Measurements from ENCODE around the gene ATF3.

ATF3 gene

DNA sequence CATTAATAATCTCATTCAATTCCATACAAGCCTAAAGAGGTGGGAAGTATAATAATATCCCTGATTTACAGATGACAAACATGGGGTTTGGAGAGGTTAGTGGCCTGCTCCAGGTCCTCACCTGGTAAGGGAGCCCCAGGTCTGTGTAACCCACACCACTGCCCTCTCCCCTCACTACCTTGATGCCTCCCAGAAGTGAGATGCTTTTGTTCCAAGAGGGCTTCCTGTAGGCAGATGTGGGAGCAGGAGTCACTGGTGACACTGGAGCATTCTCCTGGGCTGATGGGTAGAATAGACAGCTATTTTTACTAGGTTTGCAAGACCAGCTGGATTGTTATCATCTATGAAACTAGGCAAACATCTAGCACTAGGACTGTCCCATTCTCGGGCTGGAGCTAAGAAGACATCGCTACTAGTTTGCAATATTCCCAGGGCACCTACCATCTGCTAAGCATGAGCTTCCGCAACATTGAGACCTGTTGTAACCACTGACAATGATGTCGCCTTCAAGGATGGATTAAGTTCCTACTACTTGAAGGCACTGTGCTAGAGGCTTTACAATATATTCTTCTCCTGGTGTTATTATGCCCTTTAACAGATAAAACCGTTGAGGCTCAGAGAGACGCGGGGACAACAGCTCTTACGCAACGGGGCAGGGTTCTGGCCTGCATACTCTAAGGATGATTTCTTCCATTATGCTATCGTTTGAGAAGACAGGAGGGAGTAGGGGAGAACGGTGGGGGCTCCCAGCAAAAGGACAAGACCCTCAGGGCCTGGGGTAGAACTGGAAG is 56.0 kb downstream of the ATF3 start:
- no peaks in the 10 kb centered on the region for H3K79me2 ChIP-seq (ENCODE audit: insufficient read depth, low read length)
- H3K27me3 ChIP-seq (ENCODE audit: insufficient read depth, low read length, poor library complexity, severe bottlenecking): no peaks in the 10 kb centered on the region
- H4K20me1 ChIP-seq (ENCODE audit: insufficient read depth, low read length, poor library complexity, severe bottlenecking): no peaks in the 10 kb centered on the region
- no peaks in the 10 kb centered on the region for H3K9me2 ChIP-seq (replicated peaks; ENCODE audit: low read depth, low read length)
- H3K9me3 ChIP-seq (ENCODE audit: insufficient read depth, low read depth, low read length): no peaks in the 10 kb centered on the region
- peak overlapping the region; percentile 63 for H3K9ac ChIP-seq (ENCODE audit: low read depth, low read length, poor library complexity, severe bottlenecking)
- H3K36me3 ChIP-seq (ENCODE audit: insufficient read depth, low read length): no peaks in the 10 kb centered on the region
- no peak for TF ChIP-seq EZH2phosphoT487 (IDR thresholded peaks at IDR 0.05; ENCODE audit: borderline replicate concordance)
- TF ChIP-seq, protein P1, sequence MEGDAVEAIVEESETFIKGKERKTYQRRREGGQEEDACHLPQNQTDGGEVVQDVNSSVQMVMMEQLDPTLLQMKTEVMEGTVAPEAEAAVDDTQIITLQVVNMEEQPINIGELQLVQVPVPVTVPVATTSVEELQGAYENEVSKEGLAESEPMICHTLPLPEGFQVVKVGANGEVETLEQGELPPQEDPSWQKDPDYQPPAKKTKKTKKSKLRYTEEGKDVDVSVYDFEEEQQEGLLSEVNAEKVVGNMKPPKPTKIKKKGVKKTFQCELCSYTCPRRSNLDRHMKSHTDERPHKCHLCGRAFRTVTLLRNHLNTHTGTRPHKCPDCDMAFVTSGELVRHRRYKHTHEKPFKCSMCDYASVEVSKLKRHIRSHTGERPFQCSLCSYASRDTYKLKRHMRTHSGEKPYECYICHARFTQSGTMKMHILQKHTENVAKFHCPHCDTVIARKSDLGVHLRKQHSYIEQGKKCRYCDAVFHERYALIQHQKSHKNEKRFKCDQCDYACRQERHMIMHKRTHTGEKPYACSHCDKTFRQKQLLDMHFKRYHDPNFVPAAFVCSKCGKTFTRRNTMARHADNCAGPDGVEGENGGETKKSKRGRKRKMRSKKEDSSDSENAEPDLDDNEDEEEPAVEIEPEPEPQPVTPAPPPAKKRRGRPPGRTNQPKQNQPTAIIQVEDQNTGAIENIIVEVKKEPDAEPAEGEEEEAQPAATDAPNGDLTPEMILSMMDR (conservative IDR thresholded peaks at IDR 0.05; ENCODE audit: low read length): no peak
- peaks cover 28% of the 10 kb centered on the region for H3K4me1 ChIP-seq (ENCODE audit: insufficient read depth, low read length, poor library complexity, severe bottlenecking)
- H3K4me3 ChIP-seq (ENCODE audit: low read length, poor library complexity, severe bottlenecking): no peak overlapping the region
- no peak overlapping the region; the same call in 1 of the 2 replicates for H2AFZ ChIP-seq (ENCODE audit: low read length)
- peaks cover 2% of the 10 kb centered on the region; the same call in 1 of the 2 replicates for H3F3A ChIP-seq (ENCODE audit: low read depth)
- peak overlapping the region; percentile 62 for H3K4me2 ChIP-seq (ENCODE audit: low read depth, low read length, poor library complexity, severe bottlenecking)

DNA sequence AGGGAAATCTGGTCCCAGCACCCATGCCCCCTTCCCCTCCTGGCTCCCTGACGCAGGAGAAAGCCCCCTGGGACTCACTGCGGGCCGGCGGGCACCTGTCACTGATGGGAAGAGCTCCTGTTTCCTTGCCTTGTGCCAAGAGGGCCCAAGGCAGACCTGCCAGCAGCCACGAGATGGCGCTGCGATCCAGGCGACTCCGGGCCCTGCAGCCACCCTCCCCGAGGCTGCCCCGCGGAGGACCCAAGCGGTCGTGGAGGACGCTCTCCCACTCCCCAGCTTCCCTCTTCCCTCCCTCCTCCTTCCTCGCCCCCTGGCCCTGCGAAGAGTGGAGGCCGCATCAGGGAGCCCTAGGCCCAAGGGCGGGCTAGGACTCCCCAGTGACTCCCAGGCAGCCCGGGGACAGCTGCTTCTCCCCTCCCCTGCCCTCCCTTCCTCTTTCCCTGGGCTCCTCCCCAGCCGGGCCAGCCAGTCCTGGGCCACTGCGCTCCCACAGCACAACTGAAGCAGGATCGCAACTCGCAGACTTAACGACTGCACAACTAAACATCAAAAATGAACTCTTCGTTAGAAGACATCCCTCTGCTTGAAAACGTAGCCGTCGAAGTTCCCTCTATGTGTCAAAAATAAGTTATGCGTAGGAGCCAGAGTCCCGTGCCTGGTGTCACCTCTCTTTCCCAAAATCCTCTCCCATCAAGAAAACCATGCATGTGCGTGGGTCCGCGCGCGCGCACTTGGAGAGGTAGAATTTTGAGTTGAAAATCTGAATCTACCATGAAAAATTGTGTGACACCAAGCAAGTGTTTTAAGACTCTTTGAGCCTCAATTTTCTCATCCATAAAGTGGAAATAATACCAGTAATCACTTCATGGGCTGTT is 56.9 kb downstream of the ATF3 start:
- no peaks in the 10 kb centered on the region for H4K20me1 ChIP-seq (ENCODE audit: insufficient read depth, low read length, poor library complexity, severe bottlenecking)
- no peaks in the 10 kb centered on the region for H3K36me3 ChIP-seq (ENCODE audit: insufficient read depth, low read length)
- H2AFZ ChIP-seq (ENCODE audit: low read length): peak overlapping the region; percentile 81
- peaks cover 28% of the 10 kb centered on the region for H3K4me1 ChIP-seq (ENCODE audit: insufficient read depth, low read length, poor library complexity, severe bottlenecking)
- H3K9me2 ChIP-seq (replicated peaks; ENCODE audit: low read depth, low read length): no peaks in the 10 kb centered on the region
- no peaks in the 10 kb centered on the region for H3K9me3 ChIP-seq (ENCODE audit: insufficient read depth, low read depth, low read length)
- H3K27me3 ChIP-seq (ENCODE audit: insufficient read depth, low read length, poor library complexity, severe bottlenecking): no peaks in the 10 kb centered on the region
- TF ChIP-seq EZH2phosphoT487 (IDR thresholded peaks at IDR 0.05; ENCODE audit: borderline replicate concordance): no peak
- TF ChIP-seq, protein P1 (conservative IDR thresholded peaks at IDR 0.05; ENCODE audit: low read length): peak; percentile 84
- peak overlapping the region; percentile 63 for H3K9ac ChIP-seq (ENCODE audit: low read depth, low read length, poor library complexity, severe bottlenecking)
- no peaks in the 10 kb centered on the region for H3K79me2 ChIP-seq (ENCODE audit: insufficient read depth, low read length)
- peak overlapping the region; percentile 62 for H3K4me2 ChIP-seq (ENCODE audit: low read depth, low read length, poor library complexity, severe bottlenecking)
- H3F3A ChIP-seq (ENCODE audit: low read depth): peaks cover 2% of the 10 kb centered on the region; the same call in 1 of the 2 replicates
- peak overlapping the region; percentile 73 for H3K4me3 ChIP-seq (ENCODE audit: low read length, poor library complexity, severe bottlenecking)

DNA sequence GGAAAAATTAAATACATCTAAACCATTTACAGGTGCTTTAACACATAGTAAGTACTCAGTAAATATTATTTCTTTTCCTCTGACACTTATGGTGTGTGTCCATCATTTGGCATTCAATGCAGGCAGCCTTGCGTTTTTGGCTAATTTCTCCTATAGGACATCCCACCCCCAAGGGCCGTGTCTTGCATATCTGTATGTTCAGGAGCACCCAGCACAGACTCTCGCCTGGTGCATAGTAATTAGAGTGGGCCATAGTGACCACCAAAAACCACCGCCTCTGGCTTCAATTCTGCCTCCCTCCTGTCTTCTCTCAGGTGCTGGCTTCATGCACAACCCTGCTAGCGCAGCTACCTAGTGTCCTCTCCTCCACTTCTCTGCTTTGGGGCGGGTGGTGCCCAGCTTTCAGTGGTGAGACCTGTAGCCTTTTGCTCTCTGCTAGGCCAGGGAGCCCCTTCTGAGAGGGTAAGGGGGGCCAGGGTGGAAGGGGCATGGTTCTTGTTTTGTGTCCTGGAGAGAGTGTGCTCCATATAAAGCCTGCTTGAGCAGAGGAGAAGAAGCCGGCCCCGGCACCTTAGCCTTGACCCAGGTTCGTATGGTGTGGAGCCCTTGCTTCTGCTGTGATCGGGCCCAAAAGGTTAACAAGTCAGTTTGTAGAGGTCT is 57.7 kb downstream of the ATF3 start:
- no peaks in the 10 kb centered on the region for H4K20me1 ChIP-seq (ENCODE audit: insufficient read depth, low read length, poor library complexity, severe bottlenecking)
- peaks cover 2% of the 10 kb centered on the region; the same call in 1 of the 2 replicates for H3F3A ChIP-seq (ENCODE audit: low read depth)
- no peak overlapping the region for H3K4me2 ChIP-seq (ENCODE audit: low read depth, low read length, poor library complexity, severe bottlenecking)
- H3K9ac ChIP-seq (ENCODE audit: low read depth, low read length, poor library complexity, severe bottlenecking): no peak overlapping the region
- H3K27me3 ChIP-seq (ENCODE audit: insufficient read depth, low read length, poor library complexity, severe bottlenecking): no peaks in the 10 kb centered on the region
- H3K9me2 ChIP-seq (replicated peaks; ENCODE audit: low read depth, low read length): no peaks in the 10 kb centered on the region
- no peaks in the 10 kb centered on the region for H3K79me2 ChIP-seq (ENCODE audit: insufficient read depth, low read length)
- no peak overlapping the region for H2AFZ ChIP-seq (ENCODE audit: low read length)
- no peak overlapping the region for H3K4me3 ChIP-seq (ENCODE audit: low read length, poor library complexity, severe bottlenecking)
- peaks cover 31% of the 10 kb centered on the region for H3K4me1 ChIP-seq (ENCODE audit: insufficient read depth, low read length, poor library complexity, severe bottlenecking)
- H3K36me3 ChIP-seq (ENCODE audit: insufficient read depth, low read length): no peaks in the 10 kb centered on the region
- H3K9me3 ChIP-seq (ENCODE audit: insufficient read depth, low read depth, low read length): no peaks in the 10 kb centered on the region
- TF ChIP-seq, protein P1 (conservative IDR thresholded peaks at IDR 0.05; ENCODE audit: low read length): no peak
- TF ChIP-seq EZH2phosphoT487 (IDR thresholded peaks at IDR 0.05; ENCODE audit: borderline replicate concordance): no peak

Data from Loucy (cell line).